Aorta (tissue), 5 donors: Measurements from ENCODE around the gene CD6. TPM values are rescaled to one million over a fixed set of nuclear protein-coding genes. Genes with fewer than 3 reads are reported as not detected.
"Not testable (repeated sequence)": the region's sequence is repeated elsewhere in the genome, so short reads cannot be mapped to it uniquely, and the experiment has no call there.

ENCODE experiments used
- ATAC-seq: fragments of 200-7000 bp; cut with Tn5 transposase; one replicate; pipeline ENCODE4 v1.9.1; 2022; ENCODE audit warnings: moderate library complexity; ENCODE audit not compliant: low FRiP score
- DNase-seq, 2 donors: peaks; one replicate each; pipeline ENCODE4 v3.0.0-alpha.2; 2020
- H3K27ac ChIP-seq, 2 donors: one replicate each; pipeline ENCODE4 v1.5.1; 2013; ENCODE audit warnings: low read length in 2 of 2, mild to moderate bottlenecking in 2 of 2, moderate library complexity in 2 of 2, control low read depth in 1 of 2, inconsistent platforms in 1 of 2, low read depth in 1 of 2
- H3K27me3 ChIP-seq, 2 donors: one replicate each; pipeline ENCODE4 v1.6.1; 2013; ENCODE audit warnings: control low read depth in 1 of 2, low read length in 1 of 2, mild to moderate bottlenecking in 1 of 2, moderate library complexity in 1 of 2; ENCODE audit not compliant: insufficient read depth in 2 of 2, control insufficient read depth in 1 of 2
- H3K36me3 ChIP-seq, 2 donors: one replicate each; pipeline ENCODE4 v1.6.1; 2013; ENCODE audit warnings: control low read depth in 1 of 2, low read length in 1 of 2, mild to moderate bottlenecking in 1 of 2; ENCODE audit not compliant: insufficient read depth in 2 of 2, control insufficient read depth in 1 of 2
- H3K4me1 ChIP-seq, 2 donors: one replicate each; pipeline ENCODE4 v1.6.1; 2013; ENCODE audit warnings: low read length in 2 of 2, control low read depth in 1 of 2, mild to moderate bottlenecking in 1 of 2, moderate library complexity in 1 of 2; ENCODE audit not compliant: insufficient read depth in 2 of 2, control insufficient read depth in 1 of 2
- H3K4me3 ChIP-seq, 2 donors: one replicate each; pipeline ENCODE4 v1.5.1; 2013; ENCODE audit warnings: low read length in 2 of 2, control low read depth in 1 of 2, mild to moderate bottlenecking in 1 of 2
- H3K9me3 ChIP-seq: one replicate; pipeline ENCODE4 v1.6.1; 2013; ENCODE audit warnings: mild to moderate bottlenecking, low read length; ENCODE audit not compliant: control insufficient read depth
- WGBS, 2 donors: extraction: QIAGEN DNeasy Blood & Tissue Kit; methylation state at CpG; one replicate each; pipeline ENCODE4 v1.1.7; 2013; 5-methylcytosine and 5-hydroxymethylcytosine counted together
- intact Hi-C, 2 donors: fragments of 100-400 bp; cut with DNase I; formaldehyde crosslinking; loops; one replicate each; pipeline versions ENCODE4 v1.14.2 to v1.15.0; 2022
- polyA plus RNA-seq, 2 donors: library from polyadenylated mRNA; stranded (reverse); fragments of 200-250 nt; gene quantifications; one replicate each; pipeline ENCODE4 v1.2.3, GENCODE V29; 2013
- total RNA-seq, 2 donors: library from RNA; stranded (reverse); fragmentation: NEBNext Ultra II Directional; extraction: Animal tissue kit (Norgen Biotek cat#: 25700); gene quantifications; one replicate each; pipeline ENCODE4 v1.2.1, GENCODE V29; 2021
- donor health status: healthy with polysubstance abuse.
- donor health status: Bipolar disorder and iron deficiency.
- donor health status: DM: no; HTN: no; CAD: no.
- donor health status: DM: no; HTN: no; CAD: no.
- donor health status: DM: yes; HTN: yes; CAD: no.

Gene CD6
- total and polyA plus RNA-seq, 4 donors, result 1.3 to 2.2 (median 1.4) TPM

GRCh38 chr11:61061081-61061826 is 89.8 kb downstream of the CD6 start:
- Histone ChIP-seq H3K9me3 (no peaks in the 10 kb centered on the region), H3K36me3 (no peaks in the 10 kb centered on the region), H3K4me1 (no peaks in the 10 kb centered on the region), H3K27me3 (no peaks in the 10 kb centered on the region), H3K4me3 (no peak overlapping the region), H3K27ac (no peak overlapping the region)
- WGBS, 2 donors, result 70 to 76% methylated on average over 12 to 13 of the region's 13 CpGs
- DNase-seq (no peak), ATAC-seq (no peak)
- intact Hi-C loops, result no loop called here

GRCh38 chr11:61062181-61062930 is 90.9 kb downstream of the CD6 start:
- intact Hi-C loops, result no loop called here
- Histone ChIP-seq H3K27me3 (no peaks in the 10 kb centered on the region), H3K4me1 (no peaks in the 10 kb centered on the region), H3K36me3 (no peaks in the 10 kb centered on the region), H3K9me3 (no peaks in the 10 kb centered on the region), H3K4me3 (no peak overlapping the region), H3K27ac (no peak overlapping the region)
- ATAC-seq, result no peak
- WGBS, 2 donors, result 78 to 80% methylated on average over 9 of the region's 9 CpGs
- DNase-seq, result no peak

GRCh38 chr11:61065236-61065635 is 93.8 kb downstream of the CD6 start:
- 92 to 94% methylated on average over 13 of the region's 13 CpGs for WGBS, 2 donors
- H3K4me3 ChIP-seq, H3K9me3 ChIP-seq, H3K4me1 ChIP-seq, ATAC-seq, H3K27ac ChIP-seq, H3K27me3 ChIP-seq, DNase-seq, intact Hi-C loops, H3K36me3 ChIP-seq: not testable (repeated sequence)

- Histone ChIP-seq H3K27me3 (no peaks in the 10 kb centered on the region), H3K4me1 (no peaks in the 10 kb centered on the region), H3K4me3 (no peak overlapping the region), H3K27ac (no peak overlapping the region), H3K9me3 (no peaks in the 10 kb centered on the region), H3K36me3 (no peaks in the 10 kb centered on the region)
- DNase-seq, result no peak
- 80 to 84% methylated on average over 19 of the region's 19 CpGs for WGBS, 2 donors
- ATAC-seq, result no peak
- intact Hi-C loops, result no loop called here
These were observed 94.6 kb downstream of the CD6 start for GRCh38 chr11:61065955-61066638.

GRCh38 chr11:61066645-61067044 is 95.2 kb downstream of the CD6 start:
- H3K4me3 ChIP-seq, result no peak overlapping the region
- WGBS, 2 donors, result 88 to 90% methylated on average over 8 of the region's 8 CpGs
- no peak for ATAC-seq
- no peak for DNase-seq
- intact Hi-C loops, result no loop called here
- H3K4me1 ChIP-seq, result no peaks in the 10 kb centered on the region
- H3K9me3 ChIP-seq, result no peaks in the 10 kb centered on the region
- H3K27me3 ChIP-seq, result no peaks in the 10 kb centered on the region
- no peaks in the 10 kb centered on the region for H3K36me3 ChIP-seq
- no peak overlapping the region for H3K27ac ChIP-seq

GRCh38 chr11:61067782-61068446 is 96.4 kb downstream of the CD6 start:
- Histone ChIP-seq H3K36me3 (no peaks in the 10 kb centered on the region), H3K27ac (no peak overlapping the region), H3K4me3 (no peak overlapping the region), H3K4me1 (no peaks in the 10 kb centered on the region), H3K27me3 (no peaks in the 10 kb centered on the region), H3K9me3 (no peaks in the 10 kb centered on the region)
- 72 to 78% methylated on average over 14 of the region's 14 CpGs for WGBS, 2 donors
- intact Hi-C loops, result no loop called here
- ATAC-seq (no peak), DNase-seq (no peak)

GRCh38 chr11:61068581-61068980 is 97.1 kb downstream of the CD6 start:
- DNase-seq, result no peak

GRCh38 chr11:61069427-61069826 is 97.9 kb downstream of the CD6 start:
- DNase-seq, result no peak
- Histone ChIP-seq H3K4me3 (no peak overlapping the region), H3K27me3 (no peaks in the 10 kb centered on the region), H3K27ac (no peak overlapping the region), H3K4me1 (no peaks in the 10 kb centered on the region), H3K36me3 (no peaks in the 10 kb centered on the region), H3K9me3 (no peaks in the 10 kb centered on the region)
- intact Hi-C loops, result no loop called here
- no peak for ATAC-seq
- 92% methylated on average over 4 of the region's 4 CpGs for WGBS, 2 donors

More at GRCh38 chr11:61068581-61068980, 97.1 kb downstream of the CD6 start:
- no peak overlapping the region for H3K27ac ChIP-seq
- intact Hi-C loops, result no loop called here
- H3K36me3 ChIP-seq, result no peaks in the 10 kb centered on the region
- H3K27me3 ChIP-seq, result no peaks in the 10 kb centered on the region
- H3K4me1 ChIP-seq, result no peaks in the 10 kb centered on the region
- no peak for ATAC-seq
- H3K9me3 ChIP-seq, result no peaks in the 10 kb centered on the region
- H3K4me3 ChIP-seq, result no peak overlapping the region
- 85 to 92% methylated on average over 9 of the region's 9 CpGs for WGBS, 2 donors
